Nephron (organoid): ENCODE measurements around the gene C16orf74.

ENCODE experiments used
- H3K27ac Mint-ChIP-seq, 3 experiments: 2 replicates each; pipeline ENCODE4 v1.8.0; 2020; ENCODE audit warnings: mixed read lengths in 3 of 3, mild to moderate bottlenecking in 2 of 3, moderate library complexity in 1 of 3
- H3K27me3 Mint-ChIP-seq: 2 replicates; pipeline ENCODE4 v1.8.0; 2021; ENCODE audit warnings: low read depth, mild to moderate bottlenecking, moderate library complexity, mixed read lengths
- H3K36me3 Mint-ChIP-seq: 2 replicates; pipeline ENCODE4 v1.8.0; 2020; ENCODE audit warnings: low read depth, mixed read lengths
- H3K4me1 Mint-ChIP-seq: 2 replicates; pipeline ENCODE4 v1.8.0; 2020; ENCODE audit warnings: mixed read lengths
- H3K4me3 Mint-ChIP-seq, 3 experiments: 2 replicates each; pipeline ENCODE4 v1.8.0; 2020; ENCODE audit warnings: mild to moderate bottlenecking in 3 of 3, mixed read lengths in 3 of 3, moderate library complexity in 2 of 3
- H3K9me3 Mint-ChIP-seq: 2 replicates; pipeline ENCODE4 v1.8.0; 2020; ENCODE audit warnings: mixed read lengths
- CTCF ChIP-seq, 3 experiments: fragments of 200-600 bp; sonication (generic); IDR thresholded peaks; one replicate each; pipeline ENCODE4 v1.5.0; 2021; ENCODE audit warnings: antibody characterized with exemption in 3 of 3; ENCODE audit not compliant: unreplicated experiment in 3 of 3

Gene C16orf74

GRCh38 chr16:85718153-85718477 is 32.8 kb downstream of the C16orf74 start:
- Mint-ChIP-seq H3K36me3 (no peaks in the 10 kb centered on the region), H3K9me3 (no peaks in the 10 kb centered on the region), H3K4me1 (peaks cover 21% of the 10 kb centered on the region), H3K4me3 (no peak overlapping the region), H3K27me3 (peaks cover 26% of the 10 kb centered on the region), H3K27ac (peak overlapping the region in 2 of 3 experiments; percentile 68 to 74)
- TF ChIP-seq CTCF (IDR thresholded peaks at IDR 0.05; ENCODE audit: unreplicated experiment in 3 of 3), result no peak

DNA sequence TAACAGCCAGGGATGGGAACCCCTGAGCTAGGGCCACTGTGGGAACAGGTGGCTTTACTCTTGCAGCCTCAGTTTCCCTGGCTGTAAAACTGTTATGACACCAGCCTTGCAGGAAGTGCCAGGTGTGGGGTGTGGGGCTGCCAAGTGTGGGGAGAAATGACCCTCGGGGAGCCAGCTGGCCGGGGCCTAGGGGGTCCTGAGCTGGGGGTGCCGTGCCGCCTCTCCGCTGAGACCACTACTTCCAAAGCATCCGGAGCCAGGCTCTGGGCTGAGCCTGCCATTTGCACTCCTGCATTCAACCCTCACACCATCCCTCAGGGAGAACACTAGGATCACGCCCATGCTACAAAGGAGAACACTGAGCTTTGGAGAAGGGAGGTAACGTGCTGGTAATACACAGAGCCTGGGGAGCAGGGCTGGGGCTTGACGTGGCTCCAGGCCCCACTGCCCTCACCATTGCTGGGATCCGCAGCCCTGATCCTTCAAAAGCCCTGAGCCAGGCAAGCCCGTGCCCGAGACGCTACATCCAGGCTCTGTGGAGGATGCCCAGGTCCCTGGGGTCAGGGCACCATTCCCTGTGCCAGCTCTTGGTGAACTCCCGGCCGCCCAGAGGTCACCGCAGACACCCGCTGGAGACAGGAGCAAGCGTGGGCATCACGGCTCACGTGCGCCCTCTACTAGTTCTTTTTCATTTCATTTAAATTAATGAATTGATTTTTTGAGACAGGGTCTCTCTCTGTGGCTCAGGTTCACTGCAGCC is 33.3 kb downstream of the C16orf74 start:
- no peaks in the 10 kb centered on the region for H3K36me3 Mint-ChIP-seq
- peaks cover 31% of the 10 kb centered on the region for H3K27me3 Mint-ChIP-seq
- peak overlapping the region in 1 of 3 experiments; percentile 36 for H3K4me3 Mint-ChIP-seq
- H3K4me1 Mint-ChIP-seq, result peaks cover 22% of the 10 kb centered on the region
- peak overlapping the region in 2 of 3 experiments; percentile 68 to 74 for H3K27ac Mint-ChIP-seq
- peak; percentile 68 to 76 (median 73) for TF ChIP-seq CTCF (IDR thresholded peaks at IDR 0.05; ENCODE audit: unreplicated experiment in 3 of 3)
- peaks cover 2% of the 10 kb centered on the region for H3K9me3 Mint-ChIP-seq

- peak overlapping the region in 1 of 3 experiments; percentile 29 for H3K4me3 Mint-ChIP-seq
- peaks cover 22% of the 10 kb centered on the region for H3K4me1 Mint-ChIP-seq
- H3K27ac Mint-ChIP-seq, result peak overlapping the region; percentile 87 to 97 (median 96)
- peaks cover 7% of the 10 kb centered on the region for H3K9me3 Mint-ChIP-seq
- TF ChIP-seq CTCF (IDR thresholded peaks at IDR 0.05; ENCODE audit: unreplicated experiment in 3 of 3), result no peak
- peaks cover 31% of the 10 kb centered on the region for H3K27me3 Mint-ChIP-seq
- H3K36me3 Mint-ChIP-seq, result no peaks in the 10 kb centered on the region
Measured at GRCh38 chr16:85716680-85717038, 34.2 kb downstream of the C16orf74 start.

DNA sequence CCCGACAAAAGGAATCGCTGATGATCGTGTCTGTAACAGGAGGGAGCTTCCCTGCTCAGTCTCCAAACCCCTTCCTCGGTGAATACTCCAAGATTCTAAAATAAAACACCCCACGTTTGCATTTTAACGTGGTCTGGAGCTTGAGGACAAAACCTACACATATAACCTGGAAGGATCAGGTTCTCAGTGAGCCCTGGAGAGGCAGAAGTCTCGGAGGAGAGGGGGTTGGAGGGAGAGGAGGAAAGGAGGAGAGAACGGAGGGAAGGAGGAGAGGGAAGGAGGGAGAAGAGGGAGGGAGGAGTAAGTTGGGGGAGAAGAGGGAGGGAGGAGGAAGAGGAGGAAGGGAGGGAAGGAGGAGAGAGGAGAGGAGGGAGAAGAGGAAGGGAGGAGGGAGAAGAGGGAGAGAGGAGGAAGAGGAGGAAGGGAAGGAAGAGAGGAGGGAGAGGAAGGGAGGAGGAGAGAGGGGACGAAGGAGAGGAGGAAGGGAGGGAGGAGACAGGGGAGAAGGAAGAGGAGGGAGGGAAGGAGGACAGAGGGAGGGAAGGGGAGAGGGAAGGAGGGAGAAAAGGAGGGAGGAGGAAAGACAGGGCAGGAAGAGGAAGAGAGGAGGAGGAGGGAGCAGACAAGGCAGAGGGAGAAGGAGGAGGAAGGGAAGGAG is 34.7 kb downstream of the C16orf74 start:
- Mint-ChIP-seq H3K4me3 (peak overlapping the region in 2 of 3 experiments; percentile 29 to 60), H3K27ac (peak overlapping the region; percentile 87 to 97 (median 96)), H3K36me3 (no peaks in the 10 kb centered on the region), H3K4me1 (peaks cover 22% of the 10 kb centered on the region), H3K27me3 (peaks cover 31% of the 10 kb centered on the region), H3K9me3 (peaks cover 7% of the 10 kb centered on the region)
- no peak for TF ChIP-seq CTCF (IDR thresholded peaks at IDR 0.05; ENCODE audit: unreplicated experiment in 3 of 3)

- Mint-ChIP-seq H3K4me1 (peaks cover 28% of the 10 kb centered on the region), H3K9me3 (peaks cover 7% of the 10 kb centered on the region)
Measured at GRCh38 chr16:85715169-85716021, 35.5 kb downstream of the C16orf74 start.

More at GRCh38 chr16:85715169-85716021, 35.5 kb downstream of the C16orf74 start:
- TF ChIP-seq CTCF (IDR thresholded peaks at IDR 0.05; ENCODE audit: unreplicated experiment in 3 of 3), result no peak
- H3K36me3 Mint-ChIP-seq, result no peaks in the 10 kb centered on the region
- peak overlapping the region; percentile 5 to 60 (median 59) for H3K4me3 Mint-ChIP-seq
- H3K27ac Mint-ChIP-seq, result peak overlapping the region; percentile 87 to 97 (median 96)
- peaks cover 38% of the 10 kb centered on the region for H3K27me3 Mint-ChIP-seq
